WTC11 (cell line): ENCODE results near the gene PAPSS1.

Source experiments
- ATF1 ChIP-seq: sonication (generic); formaldehyde crosslinking; IDR thresholded peaks from 2 replicates; pipeline ENCODE4 v1.8.1; 2023; ENCODE audit warnings: mild to moderate bottlenecking, moderate library complexity, missing genetic modification reagents
- CREM ChIP-seq: sonication (generic); formaldehyde crosslinking; IDR thresholded peaks from 2 replicates; pipeline ENCODE4 v1.8.1; 2022; ENCODE audit warnings: mild to moderate bottlenecking, missing genetic modification reagents, moderate library complexity
- FOXK1 ChIP-seq: sonication (generic); formaldehyde crosslinking; IDR thresholded peaks from 2 replicates; pipeline ENCODE4 v1.8.0; 2022; ENCODE audit warnings: mild to moderate bottlenecking, moderate library complexity, missing genetic modification reagents
- JUN ChIP-seq: sonication (generic); formaldehyde crosslinking; IDR thresholded peaks from 2 replicates; pipeline ENCODE4 v1.8.0; 2023; ENCODE audit warnings: mild to moderate bottlenecking, missing genetic modification reagents
- TF ChIP-seq, protein P1 (sequence below): fragments of 200-600 bp; IDR thresholded peaks from 2 replicates; pipeline ENCODE4 v1.8.0; 2022; ENCODE audit warnings: antibody characterized with exemption

DNA sequence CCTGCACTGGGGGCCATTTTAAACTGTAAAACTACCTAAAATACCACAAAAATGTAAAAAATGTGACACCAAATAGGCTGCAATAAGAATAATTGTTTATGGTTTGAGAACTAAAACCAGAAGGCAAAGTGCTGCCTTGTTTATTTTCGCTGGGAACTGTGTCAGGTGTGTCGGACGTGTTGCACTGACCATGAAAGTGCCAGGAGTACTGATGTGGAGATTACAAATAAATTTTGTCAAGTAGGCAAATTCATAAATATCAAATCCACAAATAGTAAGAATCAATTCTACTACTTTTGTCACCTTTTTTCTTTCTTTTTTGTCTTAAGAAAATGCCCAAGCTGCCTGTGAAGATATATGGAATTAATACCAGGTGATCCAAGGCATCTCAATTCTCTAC, 37.7 kb downstream of the PAPSS1 start:
- TF ChIP-seq JUN (CRISPR knock-in tag), result no peak
- TF ChIP-seq FOXK1 (CRISPR knock-in tag), result no peak
- TF ChIP-seq ATF1 (CRISPR knock-in tag), result no peak
- TF ChIP-seq, protein P1, sequence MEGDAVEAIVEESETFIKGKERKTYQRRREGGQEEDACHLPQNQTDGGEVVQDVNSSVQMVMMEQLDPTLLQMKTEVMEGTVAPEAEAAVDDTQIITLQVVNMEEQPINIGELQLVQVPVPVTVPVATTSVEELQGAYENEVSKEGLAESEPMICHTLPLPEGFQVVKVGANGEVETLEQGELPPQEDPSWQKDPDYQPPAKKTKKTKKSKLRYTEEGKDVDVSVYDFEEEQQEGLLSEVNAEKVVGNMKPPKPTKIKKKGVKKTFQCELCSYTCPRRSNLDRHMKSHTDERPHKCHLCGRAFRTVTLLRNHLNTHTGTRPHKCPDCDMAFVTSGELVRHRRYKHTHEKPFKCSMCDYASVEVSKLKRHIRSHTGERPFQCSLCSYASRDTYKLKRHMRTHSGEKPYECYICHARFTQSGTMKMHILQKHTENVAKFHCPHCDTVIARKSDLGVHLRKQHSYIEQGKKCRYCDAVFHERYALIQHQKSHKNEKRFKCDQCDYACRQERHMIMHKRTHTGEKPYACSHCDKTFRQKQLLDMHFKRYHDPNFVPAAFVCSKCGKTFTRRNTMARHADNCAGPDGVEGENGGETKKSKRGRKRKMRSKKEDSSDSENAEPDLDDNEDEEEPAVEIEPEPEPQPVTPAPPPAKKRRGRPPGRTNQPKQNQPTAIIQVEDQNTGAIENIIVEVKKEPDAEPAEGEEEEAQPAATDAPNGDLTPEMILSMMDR, result no peak
- TF ChIP-seq CREM (CRISPR knock-in tag), result no peak
